ENCODE measurements around the gene KCNJ6. TPM values are rescaled to one million over a fixed set of nuclear protein-coding genes. Genes with fewer than 3 reads are reported as not detected.

KCNJ6 gene
- total RNA-seq, 1 experiment from 2014 or later, result not detected

DNA sequence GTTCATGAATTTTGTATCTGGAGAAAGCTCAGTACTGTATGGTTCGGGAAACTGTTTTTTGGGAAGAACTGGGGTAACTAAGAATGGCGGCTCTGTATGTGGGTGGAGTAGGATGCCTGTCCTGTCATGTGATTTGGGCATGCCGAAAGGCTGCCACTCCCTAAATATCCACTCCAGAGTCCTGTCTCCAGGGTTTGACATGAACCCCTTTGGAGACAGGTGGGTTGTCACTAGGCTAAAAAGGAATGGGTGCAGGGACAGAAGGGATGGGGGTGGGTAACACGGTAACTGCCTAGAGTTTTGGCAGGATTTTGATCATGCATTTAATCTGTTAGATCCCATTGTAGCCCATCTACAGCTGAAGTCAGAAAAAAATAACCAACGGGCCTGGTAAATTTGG, 150.1 kb downstream of the KCNJ6 start:
- Histone ChIP-seq H3K9me3 (ENCODE audit: control insufficient read depth in 1 of 2, insufficient read depth in 1 of 2, low read depth in 1 of 2, low read length in 2 of 2) (no peaks in the 10 kb centered on the region), H2AFZ (ENCODE audit: low read depth, low read length, poor library complexity, severe bottlenecking) (no peak overlapping the region), H3K27me3 (ENCODE audit: insufficient read depth, low read length) (no peaks in the 10 kb centered on the region), H3K4me1 (ENCODE audit: control insufficient read depth in 1 of 2, insufficient read depth in 2 of 2, low read length in 2 of 2) (no peaks in the 10 kb centered on the region), H3K4me3 (replicated peaks in 1 of 2; ENCODE audit: low read depth in 1 of 2, low read length in 2 of 2) (no peak overlapping the region), H3K9me2 (ENCODE audit: insufficient read depth) (no peaks in the 10 kb centered on the region), H3K4me2 (ENCODE audit: low read length) (no peak overlapping the region), H3K36me3 (ENCODE audit: control insufficient read depth in 1 of 2, insufficient read depth in 2 of 2, low read length in 2 of 2) (no peaks in the 10 kb centered on the region), H4K20me1 (ENCODE audit: insufficient read depth) (no peaks in the 10 kb centered on the region), H3K27ac (ENCODE audit: low read depth, low read length) (no peak overlapping the region), H3K79me2 (ENCODE audit: insufficient read depth, low read length) (no peaks in the 10 kb centered on the region), H3K9ac (ENCODE audit: low read length) (no peak overlapping the region)
- ChIA-PET POLR2A (no interaction called here), CTCF (no interaction called here), RAD21 (ENCODE audit: low non-redundant PET in 1 of 2, low total read pairs in 2 of 2, uncharacterized antibody in 2 of 2, unreplicated experiment in 2 of 2) (no interaction called here)
- ATAC-seq (no peak), DNase-seq (ENCODE audit: low read depth, low spot score) (no peak)
- no TSS peak for BruUV-seq (replicated peaks)
- intact Hi-C loops (cut with micrococcal nuclease), result no loop called here
- no peak for TF ChIP-seq POLR2AphosphoS5 (IDR thresholded peaks at IDR 0.05; ENCODE audit: low read depth, low read length)
- TF ChIP-seq ELF1 (IDR thresholded peaks at IDR 0.05; ENCODE audit: borderline replicate concordance, low read depth), result no peak
- TF ChIP-seq, protein P1, sequence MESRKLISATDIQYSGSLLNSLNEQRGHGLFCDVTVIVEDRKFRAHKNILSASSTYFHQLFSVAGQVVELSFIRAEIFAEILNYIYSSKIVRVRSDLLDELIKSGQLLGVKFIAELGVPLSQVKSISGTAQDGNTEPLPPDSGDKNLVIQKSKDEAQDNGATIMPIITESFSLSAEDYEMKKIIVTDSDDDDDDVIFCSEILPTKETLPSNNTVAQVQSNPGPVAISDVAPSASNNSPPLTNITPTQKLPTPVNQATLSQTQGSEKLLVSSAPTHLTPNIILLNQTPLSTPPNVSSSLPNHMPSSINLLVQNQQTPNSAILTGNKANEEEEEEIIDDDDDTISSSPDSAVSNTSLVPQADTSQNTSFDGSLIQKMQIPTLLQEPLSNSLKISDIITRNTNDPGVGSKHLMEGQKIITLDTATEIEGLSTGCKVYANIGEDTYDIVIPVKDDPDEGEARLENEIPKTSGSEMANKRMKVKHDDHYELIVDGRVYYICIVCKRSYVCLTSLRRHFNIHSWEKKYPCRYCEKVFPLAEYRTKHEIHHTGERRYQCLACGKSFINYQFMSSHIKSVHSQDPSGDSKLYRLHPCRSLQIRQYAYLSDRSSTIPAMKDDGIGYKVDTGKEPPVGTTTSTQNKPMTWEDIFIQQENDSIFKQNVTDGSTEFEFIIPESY (IDR thresholded peaks at IDR 0.05; ENCODE audit: extremely low read depth, insufficient replicate concordance, low read length), result no peak
- no peak for TF ChIP-seq TCF7L2 (IDR thresholded peaks at IDR 0.05; ENCODE audit: borderline replicate concordance, extremely low read depth, insufficient read depth, insufficient read length)
- TF ChIP-seq ZFX (IDR thresholded peaks at IDR 0.05), result no peak
- TF ChIP-seq, protein P2, sequence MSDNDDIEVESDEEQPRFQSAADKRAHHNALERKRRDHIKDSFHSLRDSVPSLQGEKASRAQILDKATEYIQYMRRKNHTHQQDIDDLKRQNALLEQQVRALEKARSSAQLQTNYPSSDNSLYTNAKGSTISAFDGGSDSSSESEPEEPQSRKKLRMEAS (IDR thresholded peaks at IDR 0.05), result no peak
- TF ChIP-seq FOSL1 (IDR thresholded peaks at IDR 0.05; ENCODE audit: low read depth), result no peak
- TF ChIP-seq RAD21 (IDR thresholded peaks at IDR 0.05; ENCODE audit: low read depth), result no peak
- TF ChIP-seq, protein P3, sequence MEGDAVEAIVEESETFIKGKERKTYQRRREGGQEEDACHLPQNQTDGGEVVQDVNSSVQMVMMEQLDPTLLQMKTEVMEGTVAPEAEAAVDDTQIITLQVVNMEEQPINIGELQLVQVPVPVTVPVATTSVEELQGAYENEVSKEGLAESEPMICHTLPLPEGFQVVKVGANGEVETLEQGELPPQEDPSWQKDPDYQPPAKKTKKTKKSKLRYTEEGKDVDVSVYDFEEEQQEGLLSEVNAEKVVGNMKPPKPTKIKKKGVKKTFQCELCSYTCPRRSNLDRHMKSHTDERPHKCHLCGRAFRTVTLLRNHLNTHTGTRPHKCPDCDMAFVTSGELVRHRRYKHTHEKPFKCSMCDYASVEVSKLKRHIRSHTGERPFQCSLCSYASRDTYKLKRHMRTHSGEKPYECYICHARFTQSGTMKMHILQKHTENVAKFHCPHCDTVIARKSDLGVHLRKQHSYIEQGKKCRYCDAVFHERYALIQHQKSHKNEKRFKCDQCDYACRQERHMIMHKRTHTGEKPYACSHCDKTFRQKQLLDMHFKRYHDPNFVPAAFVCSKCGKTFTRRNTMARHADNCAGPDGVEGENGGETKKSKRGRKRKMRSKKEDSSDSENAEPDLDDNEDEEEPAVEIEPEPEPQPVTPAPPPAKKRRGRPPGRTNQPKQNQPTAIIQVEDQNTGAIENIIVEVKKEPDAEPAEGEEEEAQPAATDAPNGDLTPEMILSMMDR (IDR thresholded peaks at IDR 0.05 in 2 of 3, conservative IDR thresholded peaks at IDR 0.05 in 1 of 3; ENCODE audit: borderline replicate concordance in 1 of 3, insufficient read depth in 1 of 3, low read depth in 2 of 3, low read length in 2 of 3), result no peak
- no peak for TF ChIP-seq EZH2 (IDR thresholded peaks at IDR 0.05)
- no peak for TF ChIP-seq YY1 (IDR thresholded peaks at IDR 0.05; ENCODE audit: extremely low read depth, insufficient replicate concordance, low read depth, low read length)
- TF ChIP-seq SP1 (IDR thresholded peaks at IDR 0.05; ENCODE audit: low read depth), result no peak
- no peak for TF ChIP-seq JUND (IDR thresholded peaks at IDR 0.05)
- TF ChIP-seq, protein P4, sequence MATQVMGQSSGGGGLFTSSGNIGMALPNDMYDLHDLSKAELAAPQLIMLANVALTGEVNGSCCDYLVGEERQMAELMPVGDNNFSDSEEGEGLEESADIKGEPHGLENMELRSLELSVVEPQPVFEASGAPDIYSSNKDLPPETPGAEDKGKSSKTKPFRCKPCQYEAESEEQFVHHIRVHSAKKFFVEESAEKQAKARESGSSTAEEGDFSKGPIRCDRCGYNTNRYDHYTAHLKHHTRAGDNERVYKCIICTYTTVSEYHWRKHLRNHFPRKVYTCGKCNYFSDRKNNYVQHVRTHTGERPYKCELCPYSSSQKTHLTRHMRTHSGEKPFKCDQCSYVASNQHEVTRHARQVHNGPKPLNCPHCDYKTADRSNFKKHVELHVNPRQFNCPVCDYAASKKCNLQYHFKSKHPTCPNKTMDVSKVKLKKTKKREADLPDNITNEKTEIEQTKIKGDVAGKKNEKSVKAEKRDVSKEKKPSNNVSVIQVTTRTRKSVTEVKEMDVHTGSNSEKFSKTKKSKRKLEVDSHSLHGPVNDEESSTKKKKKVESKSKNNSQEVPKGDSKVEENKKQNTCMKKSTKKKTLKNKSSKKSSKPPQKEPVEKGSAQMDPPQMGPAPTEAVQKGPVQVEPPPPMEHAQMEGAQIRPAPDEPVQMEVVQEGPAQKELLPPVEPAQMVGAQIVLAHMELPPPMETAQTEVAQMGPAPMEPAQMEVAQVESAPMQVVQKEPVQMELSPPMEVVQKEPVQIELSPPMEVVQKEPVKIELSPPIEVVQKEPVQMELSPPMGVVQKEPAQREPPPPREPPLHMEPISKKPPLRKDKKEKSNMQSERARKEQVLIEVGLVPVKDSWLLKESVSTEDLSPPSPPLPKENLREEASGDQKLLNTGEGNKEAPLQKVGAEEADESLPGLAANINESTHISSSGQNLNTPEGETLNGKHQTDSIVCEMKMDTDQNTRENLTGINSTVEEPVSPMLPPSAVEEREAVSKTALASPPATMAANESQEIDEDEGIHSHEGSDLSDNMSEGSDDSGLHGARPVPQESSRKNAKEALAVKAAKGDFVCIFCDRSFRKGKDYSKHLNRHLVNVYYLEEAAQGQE (IDR thresholded peaks at IDR 0.05; ENCODE audit: low read depth), result no peak

All from HCT116 (cell line).